ES-I3 (cell line): ENCODE measurements around the gene NDUFAF7.

Experiments used
- H3K36me3 ChIP-seq: 2 replicates; pipeline ENCODE4 v1.6.1; 2013; ENCODE audit warnings: mild to moderate bottlenecking, low read length, control low read depth, moderate library complexity; ENCODE audit not compliant: insufficient read depth
- H3K4me1 ChIP-seq: 2 replicates; pipeline ENCODE4 v1.6.1; 2013; ENCODE audit warnings: mild to moderate bottlenecking, control low read depth, low read length; ENCODE audit not compliant: insufficient read depth
- H3K9ac ChIP-seq: 2 replicates; pipeline ENCODE4 v1.6.1; 2013; ENCODE audit warnings: low read depth, mild to moderate bottlenecking, low read length, moderate library complexity
- H3K9me3 ChIP-seq: 2 replicates; pipeline ENCODE4 v1.6.1; 2013; ENCODE audit warnings: mild to moderate bottlenecking, low read length, moderate library complexity; ENCODE audit not compliant: control insufficient read depth, insufficient read depth

Gene NDUFAF7

DNA sequence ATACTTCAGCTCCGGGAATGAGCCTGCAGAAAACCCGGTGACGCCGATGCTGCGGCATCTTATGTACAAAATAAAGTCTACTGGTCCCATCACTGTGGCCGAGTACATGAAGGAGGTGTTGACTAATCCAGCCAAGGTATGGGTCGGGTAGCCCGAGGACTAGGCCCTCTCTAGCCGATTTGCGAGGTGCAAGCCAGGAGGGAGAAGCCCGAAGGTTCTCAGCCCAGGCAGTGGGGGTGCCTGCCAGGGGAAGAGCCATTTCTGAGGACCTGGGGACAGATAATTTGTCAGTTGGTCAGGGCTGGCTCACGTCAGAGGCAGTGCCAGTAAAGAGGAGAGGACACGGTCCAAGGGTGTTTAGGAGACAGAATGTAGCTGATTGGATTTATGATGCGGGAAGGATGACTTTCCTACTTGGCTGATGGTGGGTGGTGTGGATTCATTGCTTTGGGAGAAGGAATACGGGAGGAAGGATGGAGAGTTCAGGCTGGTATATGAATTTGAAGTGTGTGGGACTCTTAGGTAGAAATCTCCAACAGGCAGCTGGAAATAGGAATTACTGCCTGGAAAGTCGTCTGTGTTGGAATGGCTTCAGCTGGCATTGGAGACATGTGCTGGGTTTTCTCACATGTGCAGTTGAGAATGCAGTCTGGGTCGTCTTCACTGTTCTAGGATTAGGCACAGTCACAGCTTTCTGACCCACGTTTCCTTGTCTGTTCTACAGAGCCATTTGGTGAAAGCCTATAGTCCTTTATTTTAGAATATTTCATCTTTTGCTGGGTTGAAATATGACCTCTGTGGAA lies 874 bp downstream of the NDUFAF7 start:
- H3K9ac ChIP-seq: peak overlapping the region; percentile 92
- peaks cover 22% of the 10 kb centered on the region for H3K36me3 ChIP-seq
- no peaks in the 10 kb centered on the region for H3K9me3 ChIP-seq
- peaks cover 17% of the 10 kb centered on the region for H3K4me1 ChIP-seq

DNA sequence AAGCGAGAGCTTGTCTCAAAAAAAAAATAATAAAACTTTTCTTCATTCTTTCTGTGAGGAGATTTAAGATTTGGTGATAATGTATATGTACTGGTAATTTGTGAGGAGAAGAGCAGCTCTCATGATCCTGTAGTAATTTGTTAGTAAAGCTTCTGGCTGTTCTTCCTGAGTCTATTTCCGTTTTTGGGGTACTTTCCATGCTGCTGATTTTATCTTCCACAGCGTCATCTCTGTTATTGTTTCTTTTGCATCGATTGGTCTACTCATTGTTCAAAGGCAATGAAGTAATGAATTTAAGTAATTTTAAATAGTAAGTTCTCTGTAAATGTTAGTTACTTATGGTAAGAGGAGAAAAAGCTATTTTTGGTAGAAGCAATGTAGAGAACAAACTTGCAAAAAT lies 12.0 kb downstream of the NDUFAF7 start:
- no peak overlapping the region for H3K9ac ChIP-seq
- no peaks in the 10 kb centered on the region for H3K4me1 ChIP-seq
- H3K36me3 ChIP-seq: peaks cover 20% of the 10 kb centered on the region
- H3K9me3 ChIP-seq: no peaks in the 10 kb centered on the region

DNA sequence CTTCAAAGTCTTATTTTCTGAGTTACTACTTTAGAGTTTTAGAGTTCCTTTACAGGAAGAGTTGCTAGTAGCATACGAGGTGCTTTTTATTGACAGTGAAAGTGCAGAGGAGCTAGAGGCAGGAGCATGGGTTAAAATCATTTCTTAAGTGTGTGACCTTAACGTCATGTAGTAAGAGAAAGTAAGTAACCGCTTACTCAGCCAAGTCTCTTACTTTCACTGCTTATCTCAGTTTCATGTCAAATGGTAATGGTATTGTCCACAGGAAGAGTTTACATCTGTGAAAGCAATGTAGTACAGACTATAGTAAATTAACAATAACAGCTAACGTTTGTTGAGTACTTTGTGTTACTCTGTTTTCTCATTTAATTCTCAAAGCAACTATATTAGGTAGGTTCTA lies 12.6 kb downstream of the NDUFAF7 start:
- Histone ChIP-seq H3K4me1 (no peaks in the 10 kb centered on the region), H3K9me3 (no peaks in the 10 kb centered on the region), H3K36me3 (peaks cover 20% of the 10 kb centered on the region), H3K9ac (no peak overlapping the region)

DNA sequence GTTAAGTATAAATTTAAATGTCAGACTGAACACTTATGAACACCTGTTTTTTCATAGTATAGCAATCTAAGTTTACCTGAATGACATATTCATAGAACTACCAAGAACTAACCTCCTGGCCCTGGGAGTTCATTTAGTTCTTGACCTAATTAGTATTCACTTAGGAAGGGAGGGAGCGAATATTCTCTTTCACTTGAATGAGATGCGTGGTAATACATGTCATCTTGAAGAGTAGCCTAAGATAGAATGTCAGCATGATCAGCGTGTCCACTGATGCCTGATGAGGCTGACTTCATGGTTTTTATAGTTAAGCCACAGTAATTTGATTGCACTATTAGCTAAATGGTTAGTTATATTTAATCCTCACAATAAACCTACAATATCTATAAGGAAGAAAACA lies 13.3 kb downstream of the NDUFAF7 start:
- no peaks in the 10 kb centered on the region for H3K9me3 ChIP-seq
- H3K9ac ChIP-seq: no peak overlapping the region
- no peaks in the 10 kb centered on the region for H3K4me1 ChIP-seq
- peaks cover 20% of the 10 kb centered on the region for H3K36me3 ChIP-seq

DNA sequence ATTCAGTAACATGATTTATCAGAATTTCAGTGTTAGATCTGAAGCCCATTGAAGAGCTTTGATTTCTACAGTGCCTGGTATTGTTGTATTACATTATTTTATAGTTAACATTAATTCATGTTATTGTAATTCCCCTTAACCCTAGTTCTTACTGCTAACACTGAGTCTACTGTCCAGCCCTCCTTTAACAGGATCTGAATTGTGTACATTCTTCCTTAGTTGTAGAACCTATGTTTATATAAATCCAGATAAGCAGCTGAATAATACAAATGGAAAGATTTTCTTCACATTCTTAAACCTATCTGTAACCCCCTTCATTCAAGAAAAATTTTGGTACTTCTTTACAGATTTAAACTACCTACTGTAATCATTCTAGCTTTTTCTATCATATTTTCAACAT lies 14.7 kb downstream of the NDUFAF7 start:
- peaks cover 20% of the 10 kb centered on the region for H3K36me3 ChIP-seq
- H3K4me1 ChIP-seq: no peaks in the 10 kb centered on the region
- no peaks in the 10 kb centered on the region for H3K9me3 ChIP-seq
- no peak overlapping the region for H3K9ac ChIP-seq

DNA sequence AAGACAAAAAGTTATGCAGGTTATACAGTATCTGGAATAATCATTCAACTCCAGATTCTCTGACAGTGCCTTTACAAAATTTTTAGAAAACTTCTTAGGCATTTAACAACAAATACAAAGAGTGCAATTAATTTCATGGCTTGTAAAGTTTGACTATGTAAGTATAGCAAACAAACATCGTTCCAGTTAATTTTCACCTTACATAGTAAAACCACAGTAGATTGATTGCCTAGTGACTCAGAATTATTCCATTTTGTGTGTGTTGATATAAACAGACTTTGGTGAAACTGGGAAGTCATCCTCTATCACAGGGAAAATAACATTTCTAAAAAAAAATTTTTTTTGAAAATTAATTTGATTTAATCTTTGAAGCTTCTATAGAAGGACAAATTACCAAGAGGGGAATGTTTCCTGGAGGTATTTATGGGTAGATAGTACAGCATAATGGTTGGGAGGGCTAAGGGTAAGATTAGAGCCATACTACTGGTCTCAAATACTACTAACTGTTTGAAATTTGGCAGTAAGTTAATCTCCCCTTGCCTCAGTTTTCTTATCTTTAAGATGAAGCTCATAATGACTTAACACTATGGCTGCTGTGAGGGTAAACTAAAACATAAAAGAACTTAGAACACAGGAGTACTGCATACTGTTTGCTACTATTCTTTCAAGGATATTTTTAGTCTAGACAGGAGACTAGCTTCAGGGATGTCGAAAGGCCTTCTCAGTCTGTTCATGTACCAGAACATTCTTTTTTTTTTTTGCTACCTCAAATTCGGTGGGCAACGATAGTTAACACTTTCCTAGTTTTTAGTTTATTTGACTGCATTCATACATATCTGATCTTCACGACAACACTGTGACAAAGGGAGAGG lies 19.6 kb downstream of the NDUFAF7 start:
- no peaks in the 10 kb centered on the region for H3K4me1 ChIP-seq
- no peak overlapping the region for H3K9ac ChIP-seq
- peaks cover 33% of the 10 kb centered on the region for H3K36me3 ChIP-seq
- no peaks in the 10 kb centered on the region for H3K9me3 ChIP-seq

DNA sequence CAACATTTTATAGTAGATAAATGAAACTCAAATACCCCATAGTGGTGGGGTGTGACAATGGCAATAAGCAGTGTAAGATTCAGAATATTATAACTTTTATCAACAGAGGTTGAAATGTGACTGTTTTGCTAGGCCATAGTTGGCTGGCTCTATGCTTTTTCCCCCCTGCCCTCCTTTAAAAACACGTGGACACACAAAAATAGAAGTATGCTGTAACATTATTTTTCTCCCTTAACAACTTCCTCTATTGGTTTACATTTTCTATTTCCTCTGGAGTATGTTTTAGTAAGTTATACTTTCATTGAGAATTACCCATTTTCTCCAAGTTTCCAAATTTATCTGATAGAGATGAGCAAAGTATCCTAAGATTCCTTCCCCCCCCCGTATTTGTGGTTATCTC lies 31.1 kb downstream of the NDUFAF7 start:
- H3K9ac ChIP-seq: no peak overlapping the region
- H3K9me3 ChIP-seq: no peaks in the 10 kb centered on the region
- peaks cover 5% of the 10 kb centered on the region; the same call in 1 of the 2 replicates for H3K36me3 ChIP-seq
- H3K4me1 ChIP-seq: no peaks in the 10 kb centered on the region

DNA sequence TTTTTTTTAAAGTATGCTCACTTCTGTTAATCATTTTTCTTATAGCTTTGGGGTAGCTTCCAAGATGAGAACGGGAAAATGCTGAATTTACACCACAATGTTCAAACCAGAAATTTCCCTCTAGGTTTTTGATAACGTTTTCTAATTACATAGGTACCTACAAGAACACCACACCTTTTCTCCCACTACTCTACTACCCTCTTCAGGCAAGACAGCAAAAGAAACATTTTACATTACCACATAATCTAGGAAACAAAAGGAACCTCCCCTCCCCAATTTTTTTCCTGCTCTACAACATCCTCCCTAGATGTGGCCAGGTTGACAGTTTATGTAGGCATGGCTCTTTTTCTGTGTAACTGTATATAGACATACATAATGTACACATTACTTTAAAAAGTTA lies 32.4 kb downstream of the NDUFAF7 start:
- Histone ChIP-seq H3K9ac (no peak overlapping the region), H3K9me3 (no peaks in the 10 kb centered on the region), H3K4me1 (no peaks in the 10 kb centered on the region), H3K36me3 (peaks cover 3% of the 10 kb centered on the region)

DNA sequence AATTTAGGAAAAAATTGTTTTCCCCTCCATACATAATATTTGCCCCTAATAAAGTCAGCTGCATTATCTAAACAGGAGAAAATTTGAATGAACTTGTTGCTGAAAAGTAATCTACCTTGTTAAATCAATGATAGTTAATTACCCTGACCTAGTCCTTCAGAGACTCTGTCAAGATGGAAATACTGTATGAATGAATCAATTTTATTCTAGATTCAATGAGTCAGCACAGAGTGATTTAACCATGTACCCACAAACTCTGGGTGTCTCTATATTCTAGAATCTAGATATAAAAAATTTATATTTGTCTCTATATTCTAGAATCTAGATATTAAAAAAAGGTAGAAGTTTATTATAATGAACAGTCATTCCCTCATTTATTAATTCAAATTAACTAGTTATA lies 36.2 kb downstream of the NDUFAF7 start:
- no peaks in the 10 kb centered on the region for H3K9me3 ChIP-seq
- H3K36me3 ChIP-seq: no peaks in the 10 kb centered on the region; the same call in none of the 2 replicates
- no peak overlapping the region for H3K9ac ChIP-seq
- no peaks in the 10 kb centered on the region for H3K4me1 ChIP-seq

DNA sequence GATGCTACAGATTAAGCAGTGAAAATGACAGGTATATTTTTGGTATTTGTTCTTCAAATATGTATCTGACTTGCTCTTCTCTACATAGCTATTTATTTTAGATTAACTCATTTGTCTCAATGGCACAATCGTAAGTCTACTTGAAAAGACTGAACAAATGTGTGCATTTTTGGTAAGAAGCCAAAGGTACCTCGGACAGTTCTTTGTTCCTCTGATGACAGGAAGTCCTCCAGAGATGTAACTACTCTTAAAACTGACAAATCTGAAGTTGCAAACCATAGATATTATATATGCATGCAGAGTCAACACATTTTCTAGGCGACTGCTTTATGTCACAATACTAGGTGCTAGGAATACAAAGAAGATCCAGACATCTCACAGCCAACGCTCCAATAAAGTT lies 36.7 kb downstream of the NDUFAF7 start:
- Histone ChIP-seq H3K4me1 (no peaks in the 10 kb centered on the region), H3K9me3 (no peaks in the 10 kb centered on the region), H3K9ac (no peak overlapping the region), H3K36me3 (no peaks in the 10 kb centered on the region; the same call in none of the 2 replicates)

DNA sequence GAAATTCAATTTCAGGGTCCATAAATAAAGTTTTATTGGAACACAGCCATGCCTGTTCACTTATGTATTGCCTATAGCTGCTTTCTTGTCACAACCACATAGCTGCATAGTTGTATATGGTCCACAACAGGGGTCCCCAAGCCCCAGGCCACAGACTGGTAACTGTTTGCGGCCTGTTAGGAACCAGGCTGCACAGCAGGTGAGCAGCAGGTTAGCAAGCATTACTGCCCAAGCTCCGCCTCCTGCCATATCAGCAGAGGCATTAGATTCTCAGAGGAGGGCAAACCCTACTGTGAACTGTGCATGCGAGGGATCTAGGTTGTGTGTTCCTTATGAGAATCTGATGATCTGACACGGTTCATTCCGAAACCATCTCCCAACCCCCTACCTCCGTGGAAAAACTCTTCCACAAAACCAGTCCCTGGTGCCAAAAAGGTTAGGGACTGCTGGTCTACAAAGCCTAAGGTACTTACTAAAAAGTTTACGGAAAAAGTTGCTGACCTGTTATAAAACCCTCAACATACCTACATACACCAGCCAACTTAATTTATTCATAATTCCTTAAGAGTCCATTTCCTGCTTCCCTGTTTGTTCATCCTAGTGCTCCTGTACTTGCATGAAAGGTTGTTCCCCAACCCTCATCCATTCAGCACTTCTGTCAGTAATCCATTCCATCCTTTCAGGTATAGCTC lies 40.1 kb downstream of the NDUFAF7 start:
- Histone ChIP-seq H3K9me3 (no peaks in the 10 kb centered on the region), H3K4me1 (no peaks in the 10 kb centered on the region), H3K9ac (no peak overlapping the region), H3K36me3 (peaks cover 8% of the 10 kb centered on the region)

DNA sequence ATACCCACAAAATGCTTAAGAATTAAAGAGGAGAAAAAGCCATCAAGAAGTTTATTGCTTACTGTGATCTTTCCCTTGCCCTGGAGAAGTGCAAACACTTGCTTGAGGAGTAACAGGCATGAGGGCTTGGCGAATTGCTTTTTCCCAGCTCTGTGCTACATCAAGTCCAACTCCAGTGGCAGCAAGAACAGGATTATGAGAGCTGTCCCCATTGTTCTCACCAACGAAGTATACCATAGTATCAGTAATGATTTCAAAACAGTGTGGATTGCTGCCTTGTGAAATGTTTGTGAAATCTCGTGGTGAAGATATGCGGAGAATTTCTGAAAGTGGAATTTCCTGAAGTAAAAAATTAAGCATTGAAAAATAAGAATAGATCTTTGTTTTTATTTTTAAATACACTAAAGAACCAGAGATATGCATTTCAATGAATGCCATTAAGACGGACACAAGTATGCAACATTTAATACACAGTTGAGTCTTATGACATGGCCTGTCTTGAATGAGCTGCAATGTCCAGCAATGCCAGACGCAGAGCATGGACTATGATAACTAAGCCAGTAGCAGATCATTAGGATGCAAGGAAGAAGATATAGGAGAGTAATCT lies 43.0 kb downstream of the NDUFAF7 start:
- Histone ChIP-seq H3K36me3 (peaks cover 8% of the 10 kb centered on the region), H3K4me1 (no peaks in the 10 kb centered on the region), H3K9ac (no peak overlapping the region), H3K9me3 (no peaks in the 10 kb centered on the region)

DNA sequence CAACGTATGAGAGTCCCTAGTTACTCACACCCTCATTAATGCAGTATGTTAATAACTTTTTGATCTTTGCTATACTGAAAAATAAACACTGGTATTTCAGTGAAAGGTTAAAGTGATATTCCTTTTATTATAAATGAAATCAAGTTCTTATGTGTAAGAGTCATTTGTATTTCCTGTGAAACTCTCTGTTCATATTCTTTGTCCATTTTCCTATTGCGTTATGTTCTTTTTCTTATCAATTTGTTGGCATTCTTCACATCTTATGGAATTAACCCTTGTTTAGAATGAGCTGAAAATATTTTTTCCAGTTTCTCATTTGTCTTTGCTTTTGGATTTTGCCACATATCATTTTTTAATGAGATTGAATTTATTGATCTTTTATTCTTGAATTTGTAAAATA lies 44.8 kb downstream of the NDUFAF7 start:
- no peak overlapping the region for H3K9ac ChIP-seq
- H3K4me1 ChIP-seq: no peaks in the 10 kb centered on the region
- peaks cover 11% of the 10 kb centered on the region for H3K36me3 ChIP-seq
- H3K9me3 ChIP-seq: no peaks in the 10 kb centered on the region

DNA sequence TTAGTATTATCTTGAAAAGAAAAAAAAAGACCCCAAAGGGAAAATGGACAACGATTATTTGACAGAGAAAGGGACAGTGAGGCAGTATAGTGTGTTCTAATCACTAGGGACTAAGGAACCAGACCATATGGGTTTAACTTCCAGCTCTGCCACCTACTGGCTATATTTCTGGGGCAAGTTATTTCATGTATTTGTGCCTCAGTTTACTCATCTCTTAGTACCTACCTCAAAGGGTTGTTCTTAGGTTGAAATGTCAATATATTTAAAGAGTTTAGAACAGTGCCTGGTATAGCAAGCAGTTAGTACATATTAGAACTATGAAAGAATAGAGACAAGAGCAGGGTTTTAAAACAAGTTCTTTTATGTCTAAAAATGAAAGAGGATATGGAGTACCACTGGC lies 50.5 kb downstream of the NDUFAF7 start:
- no peaks in the 10 kb centered on the region for H3K4me1 ChIP-seq
- no peaks in the 10 kb centered on the region for H3K9me3 ChIP-seq
- no peak overlapping the region for H3K9ac ChIP-seq
- H3K36me3 ChIP-seq: peaks cover 4% of the 10 kb centered on the region; the same call in 1 of the 2 replicates
